Right atrium auricular region (tissue), 2 donors: ENCODE data around the gene ARFGAP1. TPM values are rescaled to one million over a fixed set of nuclear protein-coding genes. Genes with fewer than 3 reads are reported as not detected.
"Not testable (repeated sequence)": the region's sequence is repeated elsewhere in the genome, so short reads cannot be mapped to it uniquely, and the experiment has no call there.

ENCODE experiments used
- DNase-seq: peaks from one replicate; pipeline ENCODE4 v3.0.0-alpha.2; 2019; ENCODE audit warnings: low spot score
- H3K27ac ChIP-seq, 2 donors: fragments of 200-600 bp; sonication (generic); 1 replicate in 1 of 2; 2 replicates in 1 of 2; pipeline ENCODE4 v1.5.1; 2016 to 2019
- H3K27me3 ChIP-seq, 2 donors: fragments of 200-600 bp; sonication (generic); one replicate each; pipeline versions ENCODE4 v1.5.1 to v1.6.0; 2017 to 2019
- H3K36me3 ChIP-seq: fragments of 200-600 bp; sonication (generic); one replicate; pipeline ENCODE4 v1.5.1; 2016
- H3K4me1 ChIP-seq, 2 donors: fragments of 200-600 bp; sonication (generic); one replicate each; pipeline versions ENCODE4 v1.5.1 to v1.6.0; 2017 to 2019
- H3K4me3 ChIP-seq, 2 donors: fragments of 200-600 bp; sonication (generic); 1 replicate in 1 of 2; 2 replicates in 1 of 2; pipeline ENCODE4 v1.5.1; 2017 to 2019; ENCODE audit warnings: mild to moderate bottlenecking in 1 of 2, moderate library complexity in 1 of 2
- H3K9me3 ChIP-seq, 2 donors: fragments of 200-600 bp; sonication (generic); one replicate each; pipeline ENCODE4 v1.5.1; 2019
- microRNA counts, 2 donors: library from miRNA; unstranded; fragments of <30 nt; microRNA quantifications; one replicate each; lab custom pipeline; 2016 to 2017
- microRNA-seq, 2 donors: library from miRNA; unstranded; fragments of <30 nt; microRNA quantifications; one replicate each; pipeline ENCODE4, GENCODE V29; 2016 to 2017; ENCODE audit warnings: borderline number of aligned reads in 2 of 2, borderline replicate concordance in 1 of 2
- total RNA-seq, 2 donors: library from RNA; depleted of rRNA; stranded (reverse); fragments of >200 nt; gene quantifications; one replicate each; pipeline ENCODE4 v1.1.0, GENCODE V29; 2016
- TF ChIP-seq, protein P1 (sequence below), 2 donors: fragments of 200-600 bp; sonication (generic); IDR thresholded peaks; one replicate each; pipeline ENCODE4 v1.5.1; 2019; ENCODE audit warnings: antibody characterized with exemption in 2 of 2

Gene ARFGAP1
- total RNA-seq, 2 donors from 2014 or later: 19.1 to 20.7 TPM

DNA sequence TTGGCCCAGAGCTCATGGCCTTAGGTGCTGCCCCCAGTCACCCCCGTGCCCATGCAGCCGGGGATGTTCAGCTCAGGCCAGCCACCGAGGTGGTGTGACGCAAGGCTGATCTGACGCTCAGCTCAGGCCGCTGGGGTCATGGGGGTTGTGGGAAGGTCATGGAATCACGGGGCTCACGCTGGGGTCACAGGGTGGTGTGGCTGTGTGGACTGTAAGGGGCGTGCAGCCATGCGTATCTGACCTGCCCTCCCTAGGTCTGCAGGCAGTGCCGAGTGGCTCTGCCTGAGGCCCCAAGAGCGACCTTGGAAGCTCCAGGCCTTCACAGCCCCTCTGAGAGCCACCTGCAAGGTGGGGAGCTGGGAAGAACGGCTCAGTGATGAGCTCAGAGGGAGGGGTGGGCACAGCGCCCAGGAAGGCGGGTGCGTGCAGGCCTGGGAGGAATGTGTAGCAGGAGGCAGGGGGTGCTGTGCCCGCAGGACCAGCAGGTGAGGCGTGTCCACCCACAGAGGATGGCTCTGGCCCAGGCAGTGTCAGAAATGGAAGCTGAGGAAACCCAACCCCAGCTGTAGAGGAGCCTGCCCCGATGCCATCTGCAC lies 60.7 kb downstream of the ARFGAP1 start:
- Histone ChIP-seq H3K27ac (no peak overlapping the region), H3K4me1 (no peaks in the 10 kb centered on the region), H3K4me3 (no peak overlapping the region), H3K27me3 (no peaks in the 10 kb centered on the region), H3K36me3 (no peaks in the 10 kb centered on the region), H3K9me3 (no peaks in the 10 kb centered on the region)
- TF ChIP-seq, protein P1, sequence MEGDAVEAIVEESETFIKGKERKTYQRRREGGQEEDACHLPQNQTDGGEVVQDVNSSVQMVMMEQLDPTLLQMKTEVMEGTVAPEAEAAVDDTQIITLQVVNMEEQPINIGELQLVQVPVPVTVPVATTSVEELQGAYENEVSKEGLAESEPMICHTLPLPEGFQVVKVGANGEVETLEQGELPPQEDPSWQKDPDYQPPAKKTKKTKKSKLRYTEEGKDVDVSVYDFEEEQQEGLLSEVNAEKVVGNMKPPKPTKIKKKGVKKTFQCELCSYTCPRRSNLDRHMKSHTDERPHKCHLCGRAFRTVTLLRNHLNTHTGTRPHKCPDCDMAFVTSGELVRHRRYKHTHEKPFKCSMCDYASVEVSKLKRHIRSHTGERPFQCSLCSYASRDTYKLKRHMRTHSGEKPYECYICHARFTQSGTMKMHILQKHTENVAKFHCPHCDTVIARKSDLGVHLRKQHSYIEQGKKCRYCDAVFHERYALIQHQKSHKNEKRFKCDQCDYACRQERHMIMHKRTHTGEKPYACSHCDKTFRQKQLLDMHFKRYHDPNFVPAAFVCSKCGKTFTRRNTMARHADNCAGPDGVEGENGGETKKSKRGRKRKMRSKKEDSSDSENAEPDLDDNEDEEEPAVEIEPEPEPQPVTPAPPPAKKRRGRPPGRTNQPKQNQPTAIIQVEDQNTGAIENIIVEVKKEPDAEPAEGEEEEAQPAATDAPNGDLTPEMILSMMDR (IDR thresholded peaks at IDR 0.05): no peak
- DNase-seq: no peak

GRCh38 chr20:63334356-63334755 lies 61.7 kb downstream of the ARFGAP1 start:
- Histone ChIP-seq H3K4me1 (no peaks in the 10 kb centered on the region), H3K27ac (no peak overlapping the region), H3K27me3 (no peaks in the 10 kb centered on the region), H3K9me3 (no peaks in the 10 kb centered on the region), H3K4me3 (no peak overlapping the region), H3K36me3 (no peaks in the 10 kb centered on the region)
- no peak for DNase-seq
- TF ChIP-seq, protein P1 (IDR thresholded peaks at IDR 0.05): no peak

DNA sequence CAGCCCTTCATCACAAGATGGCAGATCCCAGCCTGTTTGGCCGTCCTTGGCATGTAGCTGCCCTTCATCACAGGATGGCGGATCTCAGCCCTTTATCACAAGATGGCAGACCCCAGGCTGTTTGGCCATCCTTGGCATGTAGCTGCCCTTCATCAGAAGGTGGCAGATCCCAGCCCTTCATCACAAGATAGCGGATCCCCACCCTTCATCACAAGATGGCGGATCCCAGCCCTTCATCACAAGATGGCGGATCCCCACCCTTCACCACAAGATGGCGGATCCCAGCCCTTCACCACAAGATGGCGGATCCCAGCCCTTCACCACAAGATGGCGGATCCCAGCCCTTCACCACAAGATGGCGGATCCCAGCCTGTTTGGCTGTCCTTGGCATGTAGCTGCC lies 62.4 kb downstream of the ARFGAP1 start:
- H3K9me3 ChIP-seq, DNase-seq, H3K4me1 ChIP-seq, H3K27me3 ChIP-seq, H3K36me3 ChIP-seq, H3K27ac ChIP-seq, H3K4me3 ChIP-seq: not testable (repeated sequence)

- no peak overlapping the region for H3K27ac ChIP-seq
- no peaks in the 10 kb centered on the region for H3K27me3 ChIP-seq
- TF ChIP-seq, protein P1 (IDR thresholded peaks at IDR 0.05): no peak
- no peak for DNase-seq
- no peak overlapping the region for H3K4me3 ChIP-seq
- no peaks in the 10 kb centered on the region for H3K36me3 ChIP-seq
- no peaks in the 10 kb centered on the region for H3K4me1 ChIP-seq
- H3K9me3 ChIP-seq: no peaks in the 10 kb centered on the region
Measured at GRCh38 chr20:63335711-63336110, 63.1 kb downstream of the ARFGAP1 start.

DNA sequence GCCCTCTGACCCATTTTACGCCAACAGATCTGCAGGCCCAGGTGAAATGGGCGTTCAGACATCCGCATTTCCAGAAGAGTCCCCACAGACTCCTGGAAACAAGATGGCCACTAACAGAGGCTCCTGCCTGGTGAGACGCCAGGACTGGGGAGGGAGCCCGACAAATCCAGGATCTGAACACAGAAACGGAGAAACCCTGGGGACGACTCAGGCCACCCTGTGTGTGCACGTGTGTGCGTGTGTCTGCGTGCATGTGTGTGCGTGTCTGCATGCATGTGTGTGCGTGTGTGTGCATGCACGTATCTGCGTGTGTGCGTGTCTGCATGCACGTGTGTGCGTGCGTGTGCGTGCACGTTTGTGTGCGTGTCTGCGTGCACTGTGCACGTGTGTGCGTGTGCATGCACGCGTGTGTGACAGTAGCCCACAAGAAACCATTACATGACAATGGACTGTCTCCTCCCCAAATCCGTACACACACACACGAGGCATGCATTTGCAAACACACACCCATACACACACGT lies 63.7 kb downstream of the ARFGAP1 start:
- Histone ChIP-seq H3K27ac (no peak overlapping the region), H3K4me1 (no peaks in the 10 kb centered on the region), H3K4me3 (no peak overlapping the region), H3K27me3 (no peaks in the 10 kb centered on the region), H3K9me3 (no peaks in the 10 kb centered on the region), H3K36me3 (no peaks in the 10 kb centered on the region)
- no peak for DNase-seq
- TF ChIP-seq, protein P1 (IDR thresholded peaks at IDR 0.05): no peak

DNA sequence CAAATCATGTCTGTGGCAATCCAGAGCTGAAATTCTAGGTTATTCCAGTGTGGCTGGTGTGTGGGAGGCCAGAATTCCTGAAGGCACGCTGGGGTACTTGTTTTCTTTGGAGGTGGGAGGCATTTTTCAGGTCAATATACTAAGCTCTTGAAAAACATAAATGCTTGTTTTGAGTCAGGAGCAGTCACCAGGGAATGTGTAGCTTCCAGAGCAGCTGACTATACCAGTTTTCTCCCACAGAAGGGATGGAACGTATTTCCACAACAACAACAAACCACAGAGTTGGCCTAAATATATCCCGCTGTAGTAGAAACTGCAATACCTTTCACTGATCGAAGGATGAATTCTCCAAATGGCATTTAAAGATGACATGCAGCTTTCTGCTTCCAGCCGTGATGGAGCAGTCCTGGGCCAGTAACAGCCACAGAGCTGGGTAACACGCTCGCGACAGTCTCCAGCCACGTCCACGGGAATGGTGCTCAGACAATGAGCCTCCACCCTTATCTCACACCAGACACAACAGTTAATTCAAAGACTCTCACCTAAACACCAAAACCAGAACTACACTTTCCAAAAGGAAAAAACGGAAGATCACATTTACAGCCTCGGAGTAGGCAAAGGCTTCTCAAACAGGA lies 65.3 kb downstream of the ARFGAP1 start:
- TF ChIP-seq, protein P1 (IDR thresholded peaks at IDR 0.05): no peak
- Histone ChIP-seq H3K27ac (no peak overlapping the region), H3K4me3 (no peak overlapping the region), H3K27me3 (no peaks in the 10 kb centered on the region), H3K9me3 (no peaks in the 10 kb centered on the region), H3K36me3 (no peaks in the 10 kb centered on the region), H3K4me1 (no peaks in the 10 kb centered on the region)
- no peak for DNase-seq

MicroRNA genes within 50 kb of the gene (microRNA counts, 767-probe panel; counts per million panel counts)
- microRNA hsa-miR-3196 (lab: Ali Mortazavi, UCI): 0 to 31.0 counts per million in 2 donors

Small RNA genes within 50 kb of the gene (microRNA-seq; reads per million reads assigned to microRNA genes)
- gene MIR3196 (0 reads per million in 2 donors), gene MIR4326 (0.71 reads per million in 2 donors)

Other genes starting within 250 kb of the ARFGAP1 start
- 10 to 100 TPM; 15.7 to 26.1 TPM for gene YTHDF1, start 56.7 kb upstream of the ARFGAP1 start, total RNA-seq
- gene BIRC7, start 36.9 kb upstream of the ARFGAP1 start, total RNA-seq: not detected
- not detected for gene NKAIN4, start 18.4 kb upstream of the ARFGAP1 start, total RNA-seq
- gene COL20A1, start 20.4 kb downstream of the ARFGAP1 start, total RNA-seq: not detected
- gene CHRNA4, start 88.5 kb downstream of the ARFGAP1 start, total RNA-seq: not detected
- not detected for gene KCNQ2, start 199.8 kb downstream of the ARFGAP1 start, total RNA-seq
- gene EEF1A2, start 226.3 kb downstream of the ARFGAP1 start, total RNA-seq: 100 to 1,000 TPM; 797 to 886 TPM
- 100 to 1,000 TPM; 138 to 185 TPM for gene PPDPF, start 248.0 kb downstream of the ARFGAP1 start, total RNA-seq